ENCODE results near the gene LYPLAL1. TPM values are rescaled to one million over a fixed set of nuclear protein-coding genes. Genes with fewer than 3 reads are reported as not detected.
A peak's percentile ranks its signal among the peaks of the same experiment; 100 is the strongest.

LYPLAL1 gene
- total and polyA plus RNA-seq, 2 of the 13 experiments (the other 11 are each of a cell fraction or from before 2014, with no cell fraction given), result 17.0 to 31.6 TPM

DNA sequence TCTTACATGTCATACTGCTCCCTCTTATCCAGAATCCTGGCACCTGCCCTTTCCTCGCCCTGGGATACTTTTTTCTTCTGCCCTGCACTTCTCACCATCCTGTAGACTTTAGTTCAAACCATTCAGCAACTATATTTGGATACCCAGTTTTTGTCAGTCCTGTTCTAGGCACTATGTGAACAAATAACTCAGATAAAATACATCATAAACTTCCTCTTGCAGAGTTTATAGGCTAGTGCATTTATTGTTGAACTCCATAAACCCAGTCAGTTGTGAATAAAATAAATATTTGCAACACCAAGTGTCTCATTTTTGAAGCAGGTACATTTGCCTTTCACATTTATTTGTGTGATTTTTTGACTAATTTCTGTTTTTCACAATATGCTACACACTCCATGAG lies 4.3 kb downstream of the LYPLAL1 start (continued):
- TF ChIP-seq ZNF142 (CRISPR knock-in tag; IDR thresholded peaks at IDR 0.05), result no peak
- no peak for TF ChIP-seq SOX6 (IDR thresholded peaks at IDR 0.05)
- TF ChIP-seq SOX6 (CRISPR knock-in tag; IDR thresholded peaks at IDR 0.05), result no peak
- TF ChIP-seq ISX (CRISPR knock-in tag; conservative IDR thresholded peaks at IDR 0.05), result no peak
- no peak for TF ChIP-seq PCBP2 (optimal IDR thresholded peaks at IDR 0.05; ENCODE audit: low read depth, low read length, poor library complexity, severe bottlenecking)
- no peak for TF ChIP-seq KAT2B (IDR thresholded peaks at IDR 0.05; ENCODE audit: borderline replicate concordance, low read depth, low read length)
- TF ChIP-seq DNMT1 (CRISPR knock-in tag; IDR thresholded peaks at IDR 0.05), result no peak
- no peak for TF ChIP-seq ZNF337 (CRISPR knock-in tag; IDR thresholded peaks at IDR 0.05; ENCODE audit: borderline replicate concordance, low read depth)

DNA sequence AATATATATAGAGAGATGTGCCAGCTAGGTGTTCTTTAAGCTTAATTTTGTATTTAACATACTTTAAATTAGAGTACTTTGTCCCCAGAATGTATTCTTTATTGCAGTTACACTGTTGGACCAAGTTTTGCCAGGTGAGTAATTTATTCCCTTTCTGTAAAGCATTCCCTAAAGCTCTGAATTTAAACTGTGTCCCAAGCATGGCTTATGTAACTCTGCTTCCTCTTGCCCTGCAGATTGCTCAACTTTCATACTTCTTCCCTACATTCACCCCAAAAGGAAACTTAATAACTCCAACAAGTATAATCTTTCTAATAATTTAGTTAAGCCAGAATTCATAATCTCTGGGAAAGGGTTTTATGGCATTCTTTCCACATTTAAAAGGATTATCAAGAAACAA lies 5.6 kb downstream of the LYPLAL1 start:
- Histone ChIP-seq H3K9ac (ENCODE audit: insufficient read depth, low read depth, low read length) (no peak overlapping the region), H3K79me2 (ENCODE audit: insufficient read depth, low read length) (peaks cover 35% of the 10 kb centered on the region), H3K36me3 (replicated peaks in 1 of 2; ENCODE audit: control insufficient read depth in 1 of 2, insufficient read depth in 2 of 2, low read length in 2 of 2) (peaks cover 2 to 9% of the 10 kb centered on the region in 2 experiments; a peak in 3 of 5 replicates), H3K4me3 (replicated peaks in 1 of 3; ENCODE audit: insufficient read depth in 1 of 3, low read depth in 2 of 3, low read length in 3 of 3) (no peak overlapping the region), H3K4me2 (ENCODE audit: low read depth, low read length) (no peak overlapping the region), H4K20me1 (ENCODE audit: insufficient read depth, low read length) (no peaks in the 10 kb centered on the region), H3K4me1 (ENCODE audit: insufficient read depth, low read length) (peaks cover 37% of the 10 kb centered on the region), H2AFZ (ENCODE audit: low read length) (no peak overlapping the region), H3K27ac (ENCODE audit: extremely low read length, insufficient read depth, low read length) (no peak overlapping the region), H3K9me3 (ENCODE audit: low read length) (no peaks in the 10 kb centered on the region), H3K27me3 (ENCODE audit: control insufficient read depth in 1 of 2, insufficient read depth in 2 of 2, low read length in 2 of 2) (no peaks in the 10 kb centered on the region; a peak in 1 of 5 replicates)
- DNase-seq (ENCODE audit: low spot score) (no peak), ATAC-seq (no peak), FAIRE-seq (no peak)
- no TSS peak for BruUV-seq (replicated peaks)
- intact Hi-C loops (cut with micrococcal nuclease; ENCODE audit: unreplicated experiment), result loop anchor here (10.0 kb wide), 1 partner anchor 136 kb away; no protein-coding TSS in a partner anchor
- CTCF ChIA-PET (ENCODE audit: low intra/inter-chr PET ratio, low total read pairs), result no interaction called here
- POLR2A ChIA-PET, result interaction anchor here (0.7 kb wide), 1 partner anchor 10 kb away, joined by 3 read pairs; no protein-coding TSS in a partner anchor
- in situ Hi-C loops (cut with HindIII; ENCODE audit: extremely low pct_ligation_motif_present, low pct_unique_long_range_greater_than_20kb), result loop anchor here (10.0 kb wide), 1 partner anchor 136 kb away; no protein-coding TSS in a partner anchor
- TF ChIP-seq KDM6A (CRISPR knock-in tag; IDR thresholded peaks at IDR 0.05; ENCODE audit: low read depth), result no peak
- TF ChIP-seq HOXD1 (CRISPR knock-in tag; IDR thresholded peaks at IDR 0.05), result no peak
- peak; percentile 51; the same call in 1 of the 2 replicates for TF ChIP-seq CEBPG (CRISPR knock-in tag; IDR thresholded peaks at IDR 0.05)
- no peak for TF ChIP-seq ZNF530 (CRISPR knock-in tag; IDR thresholded peaks at IDR 0.05; ENCODE audit: low read depth)
- no peak for TF ChIP-seq ZGPAT (CRISPR knock-in tag; IDR thresholded peaks at IDR 0.05)
- TF ChIP-seq BORCS8-MEF2B (CRISPR knock-in tag; IDR thresholded peaks at IDR 0.05), result no peak
- no peak for TF ChIP-seq NFE2 (CRISPR knock-in tag; IDR thresholded peaks at IDR 0.05)
- TF ChIP-seq ZNF543 (CRISPR knock-in tag; IDR thresholded peaks at IDR 0.05), result no peak
- TF ChIP-seq CREM (IDR thresholded peaks at IDR 0.05), result no peak
- no peak for TF ChIP-seq CREM (CRISPR knock-in tag; IDR thresholded peaks at IDR 0.05)
- TF ChIP-seq CBFB (CRISPR knock-in tag; IDR thresholded peaks at IDR 0.05), result no peak
- no peak for TF ChIP-seq ZNF788 (CRISPR knock-in tag; IDR thresholded peaks at IDR 0.05; ENCODE audit: borderline replicate concordance)
- TF ChIP-seq ZNF354B (CRISPR knock-in tag; IDR thresholded peaks at IDR 0.05), result no peak
